ENCODE data around the gene IGLON5. TPM values are rescaled to one million over a fixed set of nuclear protein-coding genes. Genes with fewer than 3 reads are reported as not detected.
A peak's percentile ranks its signal among the peaks of the same experiment; 100 is the strongest.

IGLON5 gene
- total RNA-seq, 1 experiment from 2014 or later, result not detected

GRCh38 chr19:51368366-51369282 lies 57.2 kb downstream of the IGLON5 start, which contains the start of gene CLDND2:
Gene CLDND2, minus strand, starts transcription at chr19:51369003. Its CDS starts 426 bp downstream, at chr19:51368577.
- Histone ChIP-seq H3K9ac (ENCODE audit: low read length) (peak within 1 kb of the TSS; percentile 96), H3K27ac (ENCODE audit: low read depth, low read length) (peak within 1 kb of the TSS; percentile 83), H3K4me2 (ENCODE audit: low read length) (peak within 1 kb of the TSS; percentile 88), H3K36me3 (ENCODE audit: control insufficient read depth in 1 of 2, insufficient read depth in 2 of 2, low read length in 2 of 2) (no peaks in the 10 kb centered on the region), H3K79me2 (ENCODE audit: insufficient read depth, low read length) (peaks cover 28% of the 10 kb centered on the region), H3K27me3 (ENCODE audit: insufficient read depth, low read length) (no peaks in the 10 kb centered on the region), H3K9me3 (ENCODE audit: control insufficient read depth in 1 of 2, insufficient read depth in 1 of 2, low read depth in 1 of 2, low read length in 2 of 2) (no peaks in the 10 kb centered on the region), H3K9me2 (ENCODE audit: insufficient read depth) (no peaks in the 10 kb centered on the region), H3K4me1 (ENCODE audit: control insufficient read depth in 1 of 2, insufficient read depth in 2 of 2, low read length in 2 of 2) (peaks cover 19 to 35% of the 10 kb centered on the region in 2 experiments), H2AFZ (ENCODE audit: low read depth, low read length, poor library complexity, severe bottlenecking) (peak within 1 kb of the TSS; percentile 67), H4K20me1 (ENCODE audit: insufficient read depth) (no peaks in the 10 kb centered on the region), H3K4me3 (replicated peaks in 1 of 2; ENCODE audit: low read depth in 1 of 2, low read length in 2 of 2) (peak within 1 kb of the TSS; percentile 78 to 94)
- DNase-seq (ENCODE audit: low read depth, low spot score) (no peak), ATAC-seq (no peak)
- ChIA-PET RAD21 (ENCODE audit: low non-redundant PET in 1 of 2, low total read pairs in 2 of 2, uncharacterized antibody in 2 of 2, unreplicated experiment in 2 of 2) (no interaction called here), POLR2A (interaction anchor here (1.1 to 1.5 kb wide), 3 partner anchors 9 to 29 kb away, joined by 4 to 12 read pairs (median 7); no protein-coding TSS in a partner anchor), CTCF (interaction anchor here (0.7 to 1.1 kb wide), 3 partner anchors 10 to 29 kb away, joined by 3 to 12 read pairs (median 3); no protein-coding TSS in a partner anchor)
- BruUV-seq (replicated peaks), result no TSS peak
- intact Hi-C loops (cut with micrococcal nuclease), result no loop called here
- peak; percentile 38; the same call in 1 of the 2 replicates for TF ChIP-seq ZFX (IDR thresholded peaks at IDR 0.05)
- no peak for TF ChIP-seq SP1 (IDR thresholded peaks at IDR 0.05; ENCODE audit: low read depth)
- no peak for TF ChIP-seq EZH2phosphoT487 (IDR thresholded peaks at IDR 0.05; ENCODE audit: borderline replicate concordance)
- no peak for TF ChIP-seq POLR2A (IDR thresholded peaks at IDR 0.05; ENCODE audit: borderline replicate concordance, extremely low read depth, insufficient read depth, insufficient read length)

- H3K9me2 ChIP-seq (ENCODE audit: insufficient read depth), result no peaks in the 10 kb centered on the region
- H3K4me1 ChIP-seq (ENCODE audit: control insufficient read depth in 1 of 2, insufficient read depth in 2 of 2, low read length in 2 of 2), result peaks cover 6 to 21% of the 10 kb centered on the region in 2 experiments; a peak in 3 of 4 replicates
- ATAC-seq, result no peak
- TF ChIP-seq FOSL1 (IDR thresholded peaks at IDR 0.05; ENCODE audit: low read depth) (no peak), MAX (IDR thresholded peaks at IDR 0.05) (no peak)
- H2AFZ ChIP-seq (ENCODE audit: low read depth, low read length, poor library complexity, severe bottlenecking), result no peak overlapping the region
- H3K27ac ChIP-seq (ENCODE audit: low read depth, low read length), result no peak overlapping the region
- no peak overlapping the region for H3K4me2 ChIP-seq (ENCODE audit: low read length)
- no peaks in the 10 kb centered on the region for H3K9me3 ChIP-seq (ENCODE audit: control insufficient read depth in 1 of 2, insufficient read depth in 1 of 2, low read depth in 1 of 2, low read length in 2 of 2)
- DNase-seq (ENCODE audit: low read depth, low spot score), result no peak
- POLR2A ChIA-PET, result no interaction called here
- peaks cover 13% of the 10 kb centered on the region; the same call in 1 of the 2 replicates for H3K79me2 ChIP-seq (ENCODE audit: insufficient read depth, low read length)
- H3K9ac ChIP-seq (ENCODE audit: low read length), result no peak overlapping the region
- no peaks in the 10 kb centered on the region for H4K20me1 ChIP-seq (ENCODE audit: insufficient read depth)
- no TSS peak for BruUV-seq (replicated peaks)
- no peak overlapping the region for H3K4me3 ChIP-seq (replicated peaks in 1 of 2; ENCODE audit: low read depth in 1 of 2, low read length in 2 of 2)
- CTCF ChIA-PET, result no interaction called here
- H3K27me3 ChIP-seq (ENCODE audit: insufficient read depth, low read length), result no peaks in the 10 kb centered on the region
- intact Hi-C loops (cut with micrococcal nuclease), result no loop called here
- RAD21 ChIA-PET (ENCODE audit: low non-redundant PET in 1 of 2, low total read pairs in 2 of 2, uncharacterized antibody in 2 of 2, unreplicated experiment in 2 of 2), result no interaction called here
- H3K36me3 ChIP-seq (ENCODE audit: control insufficient read depth in 1 of 2, insufficient read depth in 2 of 2, low read length in 2 of 2), result no peaks in the 10 kb centered on the region
These were observed 58.8 kb downstream of the IGLON5 start for GRCh38 chr19:51370230-51370629.
